Testis (tissue), 2 donors: Measurements from ENCODE around the gene HTR3A.

Experiments
- CTCF ChIP-seq, 3 experiments: fragments of 450-650 bp in 2 of 3; fragments of 200-600 bp in 1 of 3; sonication (generic) in 1 of 3; IDR thresholded peaks; one replicate each; pipeline ENCODE4 v1.5.1; 2016 to 2019; ENCODE audit warnings: antibody characterized with exemption in 3 of 3, mild to moderate bottlenecking in 2 of 3, moderate library complexity in 1 of 3
- POLR2A ChIP-seq: fragments of 450-650 bp; IDR thresholded peaks from one replicate; pipeline ENCODE4 v1.6.1; 2017; ENCODE audit warnings: antibody characterized with exemption, mild to moderate bottlenecking, moderate library complexity

- no peak for TF ChIP-seq CTCF (IDR thresholded peaks at IDR 0.05)
- TF ChIP-seq POLR2A: no peak
These were observed 40.1 kb upstream of the HTR3A start for GRCh38 chr11:113934761-113935160.
